GM12878 (cell line): ENCODE data around the gene ZMYM3. TPM values are rescaled to one million over a fixed set of nuclear protein-coding genes. Genes with fewer than 3 reads are reported as not detected.

Source experiments
- ATAC-seq: fragments of 200-7000 bp; cut with Tn5 transposase; 3 replicates; pipeline ENCODE4 v1.9.1; 2020; ENCODE audit warnings: mild to moderate bottlenecking, moderate library complexity
- BruUV-seq: library from RNA; stranded (reverse); fragments of 400-500 nt; replicated peaks from 2 replicates; lab custom pipeline; 2021; lab: Mats Ljungman, UMichigan
- CTCF ChIA-PET: fragments of 300-600 bp; sonication (Branson Sonifier 250); formaldehyde crosslinking; extraction: SDS; loops from one replicate; lab custom pipeline; 2021; ENCODE audit warnings: inconsistent platforms; lab: Yijun Ruan, JAX
- POLR2A ChIA-PET: fragments of 350-600 bp; formaldehyde crosslinking; extraction: SDS; loops from one replicate; lab custom pipeline; 2021; ENCODE audit warnings: inconsistent platforms; lab: Charles Lee
- RAD21 ChIA-PET: fragments of 300-600 bp; sonication (Branson Sonifier 250); formaldehyde crosslinking; loops from one replicate; lab custom pipeline; 2023; ENCODE audit warnings: antibody characterized with exemption; ENCODE audit not compliant: unreplicated experiment; lab: Charles Lee
- SMC1A ChIA-PET: fragments of 300-600 bp; sonication (Branson Sonifier 250); formaldehyde crosslinking; loops from one replicate; lab custom pipeline; 2023; ENCODE audit not compliant: unreplicated experiment, uncharacterized antibody; lab: Charles Lee
- DNase-seq: peaks from one replicate; pipeline ENCODE4 v3.0.0-alpha.2; 2011; ENCODE audit warnings: low read depth, low spot score
- FAIRE-seq: peaks from 3 replicates; lab custom pipeline; 2011; peaks lifted over from hg19 to GRCh38; lab: Jason Lieb, UNC
- H2AFZ ChIP-seq: 2 replicates; pipeline ENCODE4 v1.6.0; 2011; ENCODE audit warnings: low read depth, low read length, control low read depth; ENCODE audit not compliant: control insufficient read depth
- H3K27ac ChIP-seq: 2 replicates; pipeline ENCODE4 v1.5.1; 2011; ENCODE audit warnings: control low read depth; ENCODE audit not compliant: control insufficient read depth, insufficient read depth
- H3K27me3 ChIP-seq, 2 experiments: replicated peaks in 1 of 2; 2 replicates each; pipeline versions ENCODE4 v1.6.0 to v1.6.1; 2011; ENCODE audit warnings: low read length in 1 of 2; ENCODE audit not compliant: control insufficient read depth in 2 of 2, insufficient read depth in 2 of 2
- H3K36me3 ChIP-seq, 2 experiments: 2 replicates each; pipeline ENCODE4 v1.5.1; 2011; ENCODE audit warnings: low read length in 1 of 2; ENCODE audit not compliant: control insufficient read depth in 2 of 2, insufficient read depth in 2 of 2
- H3K4me1 ChIP-seq: 2 replicates; pipeline ENCODE4 v1.6.1; 2011; ENCODE audit warnings: mild to moderate bottlenecking, low read length, moderate library complexity, mixed read lengths; ENCODE audit not compliant: control insufficient read depth, insufficient read depth
- H3K4me2 ChIP-seq: 2 replicates; pipeline ENCODE4 v1.6.0; 2011; ENCODE audit warnings: control low read depth; ENCODE audit not compliant: control insufficient read depth, insufficient read depth
- H3K4me3 ChIP-seq: fragments of 200-600 bp; sonication (generic); 2 replicates; pipeline ENCODE4 v1.5.1; 2016
- H3K79me2 ChIP-seq: 2 replicates; pipeline ENCODE4 v1.6.0; 2011; ENCODE audit warnings: low read length; ENCODE audit not compliant: control insufficient read depth, insufficient read depth
- H3K9ac ChIP-seq: 2 replicates; pipeline ENCODE4 v1.8.0; 2011; ENCODE audit warnings: low read length, control low read depth, mixed read lengths; ENCODE audit not compliant: control insufficient read depth, insufficient read depth
- H3K9me3 ChIP-seq: replicated peaks from 3 replicates; pipeline ENCODE4 v1.5.1; 2011; ENCODE audit warnings: mild to moderate bottlenecking, low read length; ENCODE audit not compliant: control insufficient read depth, insufficient read depth
- H4K20me1 ChIP-seq: 2 replicates; pipeline ENCODE4 v1.6.0; 2011; ENCODE audit not compliant: control insufficient read depth, insufficient read depth
- CUX1 ChIP-seq: IDR thresholded peaks from 2 replicates; pipeline ENCODE4 v1.6.1; 2012; ENCODE audit warnings: improper control_type of control experiment, low read depth, low read length; ENCODE audit not compliant: insufficient replicate concordance
- FOXM1 ChIP-seq: IDR thresholded peaks from 2 replicates; pipeline ENCODE4 v1.6.1; 2012; ENCODE audit warnings: low read depth, mild to moderate bottlenecking, inconsistent platforms, low read length, moderate library complexity
- HCFC1 ChIP-seq: fragments of 150-350 bp; IDR thresholded peaks from 2 replicates; pipeline ENCODE4 v1.6.1; 2014; ENCODE audit warnings: low read length
- JUND ChIP-seq: IDR thresholded peaks from 2 replicates; pipeline ENCODE4 v1.6.1; 2012; ENCODE audit warnings: low read depth, mild to moderate bottlenecking, low read length, improper control_type of control experiment, moderate library complexity
- KDM1A ChIP-seq: fragments of 200-600 bp; sonication (generic); IDR thresholded peaks from 2 replicates; pipeline ENCODE4 v1.6.1; 2016; ENCODE audit warnings: borderline replicate concordance
- MAX ChIP-seq: IDR thresholded peaks from 2 replicates; pipeline ENCODE4 v1.6.1; 2012; ENCODE audit warnings: low read depth, low read length, improper control_type of control experiment
- MEF2B ChIP-seq: fragments of 450-650 bp; IDR thresholded peaks from 2 replicates; pipeline ENCODE4 v1.6.1; 2018; ENCODE audit warnings: mild to moderate bottlenecking, moderate library complexity; ENCODE audit not compliant: partially characterized antibody, poor library complexity, severe bottlenecking
- NFXL1 ChIP-seq: fragments of 450-650 bp; IDR thresholded peaks from 2 replicates; pipeline ENCODE4 v1.6.1; 2017; ENCODE audit warnings: antibody characterized with exemption, mild to moderate bottlenecking, borderline replicate concordance
- NR2C1 ChIP-seq: fragments of 450-650 bp; IDR thresholded peaks from 2 replicates; pipeline ENCODE4 v1.6.1; 2017; ENCODE audit warnings: antibody characterized with exemption, mild to moderate bottlenecking, moderate library complexity
- USF1 ChIP-seq: IDR thresholded peaks from 2 replicates; pipeline ENCODE4 v1.6.1; 2011; ENCODE audit warnings: borderline replicate concordance, low read depth, mild to moderate bottlenecking, moderate library complexity, mixed read lengths, low read length; ENCODE audit not compliant: insufficient read depth; ENCODE audit errors: extremely low read length
- YY1 ChIP-seq: IDR thresholded peaks from 2 replicates; pipeline ENCODE4 v1.6.1; 2011; ENCODE audit warnings: low read depth, mild to moderate bottlenecking, low read length
- WGBS: methylation state at CpG from one replicate; pipeline ENCODE4 v1.1.6; 2016; ENCODE audit warnings: low lambda C conversion rate; ENCODE audit not compliant: insufficient replicate concordance, insufficient coverage; ENCODE audit errors: missing lambda C conversion rate; 5-methylcytosine and 5-hydroxymethylcytosine counted together
- in situ Hi-C: fragments of 300-500 bp; cut with MboI; formaldehyde crosslinking; loops from 9 replicates; pipeline ENCODE4 v1.14.3; 2018; ENCODE audit warnings: mixed read lengths
- intact Hi-C: fragments of 100-400 bp; cut with micrococcal nuclease; formaldehyde crosslinking; loops from one replicate; pipeline ENCODE4 v1.14.2; 2022; ENCODE audit not compliant: unreplicated experiment
- polyA plus RNA-seq, 11 experiments: library from polyadenylated mRNA; depleted of rRNA in 4 of 11; unstranded in 6 of 11; stranded (reverse) in 5 of 11; fragments of >200 nt; fragmentation: Nextera tagmentation in 4 of 11; fragmentation: Illumina TruSeq in 1 of 11; extraction: Ambion mirVana in 4 of 11; extraction: Trizol in 1 of 11; gene quantifications; 1 replicate in 1 of 11; 2 replicates in 10 of 11; pipeline versions ENCODE4 v1.2.1 to v1.2.3, GENCODE V29; 2011 to 2016; ENCODE audit warnings: inconsistent platforms in 2 of 11, missing spikeins in 2 of 11, low read depth in 1 of 11
- total RNA-seq, 4 experiments: library from RNA; depleted of rRNA in 3 of 4; stranded (reverse); fragments of >200 nt in 3 of 4; fragmentation: Illumina TruSeq in 1 of 4; extraction: Trizol in 1 of 4; gene quantifications; 2 replicates each; pipeline versions ENCODE4 v1.2.1 to v1.2.3, GENCODE V29; 2013 to 2021
- TF ChIP-seq, protein P1 (sequence below): fragments of 450-650 bp; IDR thresholded peaks from 2 replicates; pipeline ENCODE4 v1.6.1; 2018; ENCODE audit warnings: borderline replicate concordance, mild to moderate bottlenecking; ENCODE audit not compliant: partially characterized antibody
- TF ChIP-seq, protein P2 (sequence below): IDR thresholded peaks from 2 replicates; pipeline ENCODE4 v1.6.1; 2012; ENCODE audit warnings: low read length, inconsistent platforms

The ZMYM3 gene
- total and polyA plus RNA-seq, 10 of the 15 experiments (the other 5 are each of a cell fraction or from before 2014, with no cell fraction given) = 2.3 to 28.1 (median 12.3) TPM

DNA sequence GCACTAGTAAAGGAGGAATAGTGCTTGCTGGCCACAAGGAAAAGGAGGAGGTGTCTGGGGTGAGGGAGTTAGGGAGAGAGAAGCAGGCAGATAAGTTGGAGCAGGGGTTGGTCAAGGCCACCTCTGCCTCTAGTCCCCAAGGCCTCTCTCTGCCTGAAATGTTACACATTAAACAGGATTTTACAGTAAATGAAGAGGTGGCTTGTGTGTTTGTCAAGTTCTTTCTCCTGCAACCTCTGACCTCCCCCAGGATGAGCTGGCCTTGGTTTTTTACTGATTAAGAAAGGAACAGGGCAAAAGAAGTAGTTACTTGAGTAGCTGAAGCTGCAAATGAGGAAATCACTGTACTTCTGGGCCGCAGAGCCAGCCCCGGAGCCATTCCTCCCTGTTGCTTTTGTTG is 28.9 kb downstream of the ZMYM3 start:
- Histone ChIP-seq H3K9me3 (no peaks in the 10 kb centered on the region), H3K27me3 (no peaks in the 10 kb centered on the region), H3K27ac (no peak overlapping the region), H3K4me1 (no peaks in the 10 kb centered on the region), H3K9ac (no peak overlapping the region), H3K4me3 (no peak overlapping the region), H3K36me3 (no peaks in the 10 kb centered on the region), H3K79me2 (no peaks in the 10 kb centered on the region), H2AFZ (no peak overlapping the region), H4K20me1 (no peaks in the 10 kb centered on the region), H3K4me2 (no peak overlapping the region)
- intact Hi-C loops (no loop called here), in situ Hi-C loops (no loop called here)
- SMC1A ChIA-PET = interaction anchor here (0.9 kb wide), 1 partner anchor 44 kb away, joined by 3 read pairs; no protein-coding TSS in a partner anchor
- DNase-seq = no peak
- no peak for ATAC-seq
- RAD21 ChIA-PET = no interaction called here
- POLR2A ChIA-PET = no interaction called here
- WGBS = 15% methylated on average over 2 of the region's 2 CpGs
- CTCF ChIA-PET = interaction anchor here (0.7 kb wide), 1 partner anchor 58 kb away, joined by 3 read pairs; no protein-coding TSS in a partner anchor
- no TSS peak for BruUV-seq
- no peak for FAIRE-seq
- TF ChIP-seq NR2C1 (no peak), FOXM1 (no peak), NFXL1 (no peak), MEF2B (no peak), CUX1 (no peak), KDM1A (no peak), JUND (no peak), MAX (no peak), HCFC1 (no peak), USF1 (no peak), YY1 (no peak)
- TF ChIP-seq, protein P1, sequence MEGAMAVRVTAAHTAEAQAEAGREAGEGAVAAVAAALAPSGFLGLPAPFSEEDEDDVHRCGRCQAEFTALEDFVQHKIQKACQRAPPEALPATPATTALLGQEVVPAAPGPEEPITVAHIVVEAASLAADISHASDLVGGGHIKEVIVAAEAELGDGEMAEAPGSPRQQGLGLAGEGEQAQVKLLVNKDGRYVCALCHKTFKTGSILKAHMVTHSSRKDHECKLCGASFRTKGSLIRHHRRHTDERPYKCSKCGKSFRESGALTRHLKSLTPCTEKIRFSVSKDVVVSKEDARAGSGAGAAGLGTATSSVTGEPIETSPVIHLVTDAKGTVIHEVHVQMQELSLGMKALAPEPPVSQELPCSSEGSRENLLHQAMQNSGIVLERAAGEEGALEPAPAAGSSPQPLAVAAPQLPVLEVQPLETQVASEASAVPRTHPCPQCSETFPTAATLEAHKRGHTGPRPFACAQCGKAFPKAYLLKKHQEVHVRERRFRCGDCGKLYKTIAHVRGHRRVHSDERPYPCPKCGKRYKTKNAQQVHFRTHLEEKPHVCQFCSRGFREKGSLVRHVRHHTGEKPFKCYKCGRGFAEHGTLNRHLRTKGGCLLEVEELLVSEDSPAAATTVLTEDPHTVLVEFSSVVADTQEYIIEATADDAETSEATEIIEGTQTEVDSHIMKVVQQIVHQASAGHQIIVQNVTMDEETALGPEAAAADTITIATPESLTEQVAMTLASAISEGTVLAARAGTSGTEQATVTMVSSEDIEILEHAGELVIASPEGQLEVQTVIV = no peak
- TF ChIP-seq, protein P2, sequence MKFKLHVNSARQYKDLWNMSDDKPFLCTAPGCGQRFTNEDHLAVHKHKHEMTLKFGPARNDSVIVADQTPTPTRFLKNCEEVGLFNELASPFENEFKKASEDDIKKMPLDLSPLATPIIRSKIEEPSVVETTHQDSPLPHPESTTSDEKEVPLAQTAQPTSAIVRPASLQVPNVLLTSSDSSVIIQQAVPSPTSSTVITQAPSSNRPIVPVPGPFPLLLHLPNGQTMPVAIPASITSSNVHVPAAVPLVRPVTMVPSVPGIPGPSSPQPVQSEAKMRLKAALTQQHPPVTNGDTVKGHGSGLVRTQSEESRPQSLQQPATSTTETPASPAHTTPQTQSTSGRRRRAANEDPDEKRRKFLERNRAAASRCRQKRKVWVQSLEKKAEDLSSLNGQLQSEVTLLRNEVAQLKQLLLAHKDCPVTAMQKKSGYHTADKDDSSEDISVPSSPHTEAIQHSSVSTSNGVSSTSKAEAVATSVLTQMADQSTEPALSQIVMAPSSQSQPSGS = no peak
